ENCODE measurements around the gene CHMP3. TPM values are rescaled to one million over a fixed set of nuclear protein-coding genes. Genes with fewer than 3 reads are reported as not detected.

The CHMP3 gene
- total RNA-seq, 2 experiments from 2014 or later, result 8.5 to 27.2 TPM

DNA sequence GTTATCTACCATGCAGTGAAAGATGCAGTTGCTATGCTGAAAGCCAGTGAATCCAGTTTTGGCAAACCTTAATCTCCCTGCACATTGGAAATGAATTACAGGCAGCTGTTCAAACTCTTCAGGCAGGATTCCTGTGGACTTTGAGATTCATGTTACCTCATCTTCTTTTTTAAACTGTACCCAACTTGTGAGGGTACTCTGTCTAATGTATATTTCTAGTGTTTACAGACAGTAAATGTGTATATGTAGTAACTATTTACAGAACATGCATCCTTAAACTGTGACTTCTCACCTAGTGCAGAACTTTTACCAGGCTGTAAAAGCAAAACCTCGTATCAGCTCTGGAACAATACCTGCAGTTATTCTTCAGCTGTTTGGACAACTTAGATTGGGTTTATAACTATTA lies 71.2 kb downstream of the CHMP3 start:
- Histone ChIP-seq H3K27ac (ENCODE audit: low read depth, low read length, poor library complexity, severe bottlenecking) (no peak overlapping the region), H2AFZ (ENCODE audit: low read length) (no peak overlapping the region), H4K20me1 (ENCODE audit: insufficient read depth, low read length) (no peaks in the 10 kb centered on the region), H3K4me2 (ENCODE audit: low read length) (no peak overlapping the region), H3K9me2 (ENCODE audit: insufficient read depth, low read length) (no peaks in the 10 kb centered on the region), H3K4me3 (ENCODE audit: low read depth, low read length, poor library complexity, severe bottlenecking) (no peak overlapping the region), H3K9me3 (ENCODE audit: low read length) (no peaks in the 10 kb centered on the region), H3K79me2 (ENCODE audit: insufficient read depth, low read depth, low read length) (no peaks in the 10 kb centered on the region), H3K4me1 (ENCODE audit: insufficient read depth, low read length, poor library complexity, severe bottlenecking) (no peaks in the 10 kb centered on the region), H3K36me3 (ENCODE audit: insufficient read depth, low read length) (peaks cover 97% of the 10 kb centered on the region)
- TF ChIP-seq, protein P1, sequence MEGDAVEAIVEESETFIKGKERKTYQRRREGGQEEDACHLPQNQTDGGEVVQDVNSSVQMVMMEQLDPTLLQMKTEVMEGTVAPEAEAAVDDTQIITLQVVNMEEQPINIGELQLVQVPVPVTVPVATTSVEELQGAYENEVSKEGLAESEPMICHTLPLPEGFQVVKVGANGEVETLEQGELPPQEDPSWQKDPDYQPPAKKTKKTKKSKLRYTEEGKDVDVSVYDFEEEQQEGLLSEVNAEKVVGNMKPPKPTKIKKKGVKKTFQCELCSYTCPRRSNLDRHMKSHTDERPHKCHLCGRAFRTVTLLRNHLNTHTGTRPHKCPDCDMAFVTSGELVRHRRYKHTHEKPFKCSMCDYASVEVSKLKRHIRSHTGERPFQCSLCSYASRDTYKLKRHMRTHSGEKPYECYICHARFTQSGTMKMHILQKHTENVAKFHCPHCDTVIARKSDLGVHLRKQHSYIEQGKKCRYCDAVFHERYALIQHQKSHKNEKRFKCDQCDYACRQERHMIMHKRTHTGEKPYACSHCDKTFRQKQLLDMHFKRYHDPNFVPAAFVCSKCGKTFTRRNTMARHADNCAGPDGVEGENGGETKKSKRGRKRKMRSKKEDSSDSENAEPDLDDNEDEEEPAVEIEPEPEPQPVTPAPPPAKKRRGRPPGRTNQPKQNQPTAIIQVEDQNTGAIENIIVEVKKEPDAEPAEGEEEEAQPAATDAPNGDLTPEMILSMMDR (conservative IDR thresholded peaks at IDR 0.05; ENCODE audit: low read length), result no peak
- no peak for TF ChIP-seq EZH2phosphoT487 (IDR thresholded peaks at IDR 0.05; ENCODE audit: borderline replicate concordance, low read depth, low read length)
- CTCF ChIA-PET (ENCODE audit: unreplicated experiment), result no interaction called here
- no peak for DNase-seq (ENCODE audit: low spot score)
- POLR2A ChIA-PET, result interaction anchor here (0.6 kb wide), 1 partner anchor 126 kb away, joined by 4 read pairs; no protein-coding TSS in a partner anchor
- intact Hi-C loops (cut with micrococcal nuclease; ENCODE audit: unreplicated experiment), result no loop called here
- BruUV-seq (replicated peaks), result no TSS peak

DNA sequence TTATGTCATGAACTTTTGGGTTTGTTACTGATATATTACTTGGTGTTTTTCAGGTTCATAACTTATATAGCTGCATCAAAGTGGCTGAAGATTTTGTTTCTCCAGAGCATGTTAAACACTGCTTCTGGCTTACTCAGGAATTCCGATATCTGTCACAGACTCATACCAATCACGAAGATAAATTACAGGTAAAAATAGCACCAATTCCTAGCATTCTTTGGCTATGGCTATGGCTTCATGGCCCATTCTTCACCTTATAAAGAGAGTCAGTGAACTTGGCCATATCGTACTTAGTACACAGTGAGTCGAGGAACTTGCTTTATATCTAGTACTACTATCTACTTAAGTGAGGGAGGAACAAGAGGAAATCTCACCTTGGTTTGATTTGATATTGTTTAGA lies 72.2 kb downstream of the CHMP3 start:
- Histone ChIP-seq H3K9me2 (ENCODE audit: insufficient read depth, low read length) (no peaks in the 10 kb centered on the region), H3K4me2 (ENCODE audit: low read length) (no peak overlapping the region), H3K4me3 (ENCODE audit: low read depth, low read length, poor library complexity, severe bottlenecking) (no peak overlapping the region), H3K4me1 (ENCODE audit: insufficient read depth, low read length, poor library complexity, severe bottlenecking) (no peaks in the 10 kb centered on the region), H4K20me1 (ENCODE audit: insufficient read depth, low read length) (no peaks in the 10 kb centered on the region), H3K36me3 (ENCODE audit: insufficient read depth, low read length) (peaks cover 97% of the 10 kb centered on the region), H2AFZ (ENCODE audit: low read length) (no peak overlapping the region), H3K79me2 (ENCODE audit: insufficient read depth, low read depth, low read length) (no peaks in the 10 kb centered on the region), H3K9me3 (ENCODE audit: low read length) (no peaks in the 10 kb centered on the region), H3K27ac (ENCODE audit: low read depth, low read length, poor library complexity, severe bottlenecking) (no peak overlapping the region)
- intact Hi-C loops (cut with micrococcal nuclease; ENCODE audit: unreplicated experiment), result no loop called here
- BruUV-seq (replicated peaks), result no TSS peak
- TF ChIP-seq, protein P1 (conservative IDR thresholded peaks at IDR 0.05; ENCODE audit: low read length), result no peak
- TF ChIP-seq EZH2phosphoT487 (IDR thresholded peaks at IDR 0.05; ENCODE audit: borderline replicate concordance, low read depth, low read length), result no peak
- ChIA-PET POLR2A (interaction anchor here (1.0 kb wide), 1 partner anchor 10 kb away, joined by 3 read pairs; no protein-coding TSS in a partner anchor), CTCF (ENCODE audit: unreplicated experiment) (no interaction called here)
- DNase-seq (ENCODE audit: low spot score), result no peak

DNA sequence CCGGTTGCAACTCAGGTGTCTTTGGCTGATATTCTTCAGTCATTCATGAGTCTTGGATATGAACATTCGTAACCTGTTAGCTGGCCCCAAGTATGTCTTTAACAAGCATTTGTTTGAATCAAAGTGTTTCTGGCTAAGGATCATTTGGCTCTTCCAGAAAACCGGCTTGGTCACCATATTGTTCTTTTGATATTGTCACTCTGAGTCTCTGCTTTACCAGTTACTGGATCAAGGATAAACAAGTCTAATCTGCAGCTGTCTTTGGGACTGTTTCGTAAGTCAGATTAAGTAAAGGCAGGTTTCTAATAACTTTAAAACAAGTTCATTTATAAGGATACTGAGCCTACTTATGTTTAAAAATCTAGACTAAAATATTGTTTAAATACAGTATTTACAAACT lies 73.0 kb downstream of the CHMP3 start:
- no peak overlapping the region for H3K4me2 ChIP-seq (ENCODE audit: low read length)
- ChIA-PET POLR2A (no interaction called here), CTCF (ENCODE audit: unreplicated experiment) (no interaction called here)
- H3K9me2 ChIP-seq (ENCODE audit: insufficient read depth, low read length), result no peaks in the 10 kb centered on the region
- H3K79me2 ChIP-seq (ENCODE audit: insufficient read depth, low read depth, low read length), result no peaks in the 10 kb centered on the region
- no peaks in the 10 kb centered on the region for H4K20me1 ChIP-seq (ENCODE audit: insufficient read depth, low read length)
- intact Hi-C loops (cut with micrococcal nuclease; ENCODE audit: unreplicated experiment), result no loop called here
- no peaks in the 10 kb centered on the region for H3K4me1 ChIP-seq (ENCODE audit: insufficient read depth, low read length, poor library complexity, severe bottlenecking)
- H3K9me3 ChIP-seq (ENCODE audit: low read length), result no peaks in the 10 kb centered on the region
- H2AFZ ChIP-seq (ENCODE audit: low read length), result no peak overlapping the region
- no peak overlapping the region for H3K4me3 ChIP-seq (ENCODE audit: low read depth, low read length, poor library complexity, severe bottlenecking)
- no peak overlapping the region for H3K27ac ChIP-seq (ENCODE audit: low read depth, low read length, poor library complexity, severe bottlenecking)
- H3K36me3 ChIP-seq (ENCODE audit: insufficient read depth, low read length), result peaks cover 100% of the 10 kb centered on the region
- no peak for TF ChIP-seq EZH2phosphoT487 (IDR thresholded peaks at IDR 0.05; ENCODE audit: borderline replicate concordance, low read depth, low read length)
- TF ChIP-seq, protein P1 (conservative IDR thresholded peaks at IDR 0.05; ENCODE audit: low read length), result no peak
- no TSS peak for BruUV-seq (replicated peaks)
- no peak for DNase-seq (ENCODE audit: low spot score)

All from OCI-LY7 (cell line).